ENCODE results near the gene UBE2H.

DNA sequence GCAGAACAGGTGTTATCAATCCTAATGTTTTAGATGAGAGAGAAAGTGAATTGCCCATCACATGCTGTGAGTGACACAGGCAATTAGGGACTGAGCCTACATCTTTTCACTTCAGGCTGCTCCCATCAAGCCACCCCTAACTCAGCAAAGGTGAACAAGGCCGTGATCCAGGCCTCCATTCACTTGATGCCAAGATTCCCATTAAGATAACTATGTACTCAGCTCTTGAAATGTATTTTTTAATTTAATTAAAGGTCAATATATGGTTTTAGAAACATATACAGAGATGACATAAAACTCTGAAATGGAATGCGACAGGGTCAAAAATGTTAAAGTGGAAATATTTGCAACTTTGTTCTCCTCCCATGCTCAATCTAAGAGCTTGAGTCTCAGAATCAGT, 27.9 kb upstream of the UBE2H start:
- TF ChIP-seq, protein P1, sequence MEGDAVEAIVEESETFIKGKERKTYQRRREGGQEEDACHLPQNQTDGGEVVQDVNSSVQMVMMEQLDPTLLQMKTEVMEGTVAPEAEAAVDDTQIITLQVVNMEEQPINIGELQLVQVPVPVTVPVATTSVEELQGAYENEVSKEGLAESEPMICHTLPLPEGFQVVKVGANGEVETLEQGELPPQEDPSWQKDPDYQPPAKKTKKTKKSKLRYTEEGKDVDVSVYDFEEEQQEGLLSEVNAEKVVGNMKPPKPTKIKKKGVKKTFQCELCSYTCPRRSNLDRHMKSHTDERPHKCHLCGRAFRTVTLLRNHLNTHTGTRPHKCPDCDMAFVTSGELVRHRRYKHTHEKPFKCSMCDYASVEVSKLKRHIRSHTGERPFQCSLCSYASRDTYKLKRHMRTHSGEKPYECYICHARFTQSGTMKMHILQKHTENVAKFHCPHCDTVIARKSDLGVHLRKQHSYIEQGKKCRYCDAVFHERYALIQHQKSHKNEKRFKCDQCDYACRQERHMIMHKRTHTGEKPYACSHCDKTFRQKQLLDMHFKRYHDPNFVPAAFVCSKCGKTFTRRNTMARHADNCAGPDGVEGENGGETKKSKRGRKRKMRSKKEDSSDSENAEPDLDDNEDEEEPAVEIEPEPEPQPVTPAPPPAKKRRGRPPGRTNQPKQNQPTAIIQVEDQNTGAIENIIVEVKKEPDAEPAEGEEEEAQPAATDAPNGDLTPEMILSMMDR (IDR thresholded peaks at IDR 0.05): no peak
- TF ChIP-seq POLR2AphosphoS5 (IDR thresholded peaks at IDR 0.05; ENCODE audit: low read depth, low read length): no peak

Data from Panc1 (cell line).